Liver (tissue), 9 donors: Measurements from ENCODE around the gene ADM5. TPM values are rescaled to one million over a fixed set of nuclear protein-coding genes. Genes with fewer than 3 reads are reported as not detected.

Source experiments
- DNase-seq: peaks from one replicate; pipeline ENCODE4 v3.0.0-alpha.2; 2017; ENCODE audit warnings: low spot score
- H3K27ac ChIP-seq, 2 donors: one replicate each; pipeline ENCODE4 v1.7.0; 2013; ENCODE audit warnings: inconsistent platforms in 2 of 2, low read length in 2 of 2, control low read depth in 1 of 2, low read depth in 1 of 2, mild to moderate bottlenecking in 1 of 2
- H3K27me3 ChIP-seq, 4 donors: one replicate each; pipeline versions ENCODE4 v1.6.1 to v1.7.0; 2013; ENCODE audit warnings: low read length in 3 of 4, inconsistent platforms in 1 of 4, mild to moderate bottlenecking in 1 of 4, moderate library complexity in 1 of 4; ENCODE audit not compliant: control insufficient read depth in 4 of 4, insufficient read depth in 4 of 4
- H3K36me3 ChIP-seq, 4 donors: one replicate each; pipeline versions ENCODE4 v1.6.1 to v1.7.0; 2013; ENCODE audit warnings: low read length in 3 of 4, mild to moderate bottlenecking in 3 of 4, low read depth in 1 of 4, moderate library complexity in 1 of 4; ENCODE audit not compliant: control insufficient read depth in 4 of 4, insufficient read depth in 3 of 4
- H3K4me1 ChIP-seq, 4 donors: one replicate each; pipeline versions ENCODE4 v1.6.1 to v1.7.0; 2013; ENCODE audit warnings: low read length in 3 of 4, mild to moderate bottlenecking in 3 of 4, moderate library complexity in 1 of 4; ENCODE audit not compliant: control insufficient read depth in 4 of 4, insufficient read depth in 4 of 4
- H3K4me3 ChIP-seq, 3 donors: one replicate each; pipeline versions ENCODE4 v1.6.1 to v1.7.0; 2013; ENCODE audit warnings: low read length in 3 of 3, control low read depth in 1 of 3, low read depth in 1 of 3, mild to moderate bottlenecking in 1 of 3
- H3K9ac ChIP-seq, 2 donors: one replicate each; pipeline ENCODE4 v1.7.0; 2013; ENCODE audit warnings: low read length in 2 of 2, mild to moderate bottlenecking in 2 of 2, moderate library complexity in 2 of 2, control low read depth in 1 of 2, low read depth in 1 of 2
- H3K9me3 ChIP-seq, 4 donors: one replicate each; pipeline versions ENCODE4 v1.6.1 to v1.7.0; 2013; ENCODE audit warnings: low read length in 3 of 4; ENCODE audit not compliant: control insufficient read depth in 4 of 4
- ATF3 ChIP-seq: IDR thresholded peaks from 2 replicates; pipeline ENCODE4 v1.6.1; 2016; ENCODE audit warnings: antibody characterized with exemption
- CTCF ChIP-seq: fragments of 150-350 bp; IDR thresholded peaks from 2 replicates; pipeline ENCODE4 v1.5.1; 2017; ENCODE audit warnings: improper control_type of control experiment, low read depth, low read length; ENCODE audit not compliant: missing input control
- FOXA1 ChIP-seq: IDR thresholded peaks from 2 replicates; pipeline ENCODE4 v1.6.1; 2016; ENCODE audit warnings: antibody characterized with exemption
- GABPA ChIP-seq, 2 donors: IDR thresholded peaks in 1 of 2; conservative IDR thresholded peaks in 1 of 2; 2 replicates each; pipeline ENCODE4 v1.6.1; 2016; ENCODE audit warnings: antibody characterized with exemption in 2 of 2, mild to moderate bottlenecking in 1 of 2, moderate library complexity in 1 of 2
- HNF4G ChIP-seq: IDR thresholded peaks from 2 replicates; pipeline ENCODE4 v1.6.1; 2016; ENCODE audit warnings: antibody characterized with exemption
- REST ChIP-seq: IDR thresholded peaks from 2 replicates; pipeline ENCODE4 v1.6.1; 2016; ENCODE audit warnings: antibody characterized with exemption, mild to moderate bottlenecking
- RXRA ChIP-seq, 2 donors: IDR thresholded peaks; 2 replicates each; pipeline ENCODE4 v1.6.1; 2017 to 2018; ENCODE audit warnings: antibody characterized with exemption in 2 of 2, mild to moderate bottlenecking in 1 of 2
- SP1 ChIP-seq: IDR thresholded peaks from 2 replicates; pipeline ENCODE4 v1.6.1; 2018; ENCODE audit warnings: antibody characterized with exemption, mild to moderate bottlenecking
- TAF1 ChIP-seq: conservative IDR thresholded peaks from 2 replicates; pipeline ENCODE4 v1.6.1; 2016; ENCODE audit warnings: antibody characterized with exemption, mild to moderate bottlenecking
- YY1 ChIP-seq: IDR thresholded peaks from 2 replicates; pipeline ENCODE4 v1.6.1; 2016; ENCODE audit warnings: antibody characterized with exemption, mild to moderate bottlenecking
- ZBTB33 ChIP-seq: IDR thresholded peaks from 2 replicates; pipeline ENCODE4 v1.6.1; 2016; ENCODE audit warnings: antibody characterized with exemption
- WGBS: extraction: QIAGEN DNeasy Blood & Tissue Kit; methylation state at CpG from one replicate; pipeline ENCODE4 v1.1.7; 2013; 5-methylcytosine and 5-hydroxymethylcytosine counted together
- polyA plus RNA-seq, 2 donors: library from polyadenylated mRNA; stranded (reverse) in 1 of 2; unstranded in 1 of 2; fragments of 200-250 nt in 1 of 2; fragments of >200 nt in 1 of 2; fragmentation: Nextera tagmentation in 1 of 2; extraction: Ambion mirVana in 1 of 2; gene quantifications; one replicate each; pipeline versions ENCODE4 v1.2.1 to v1.2.3, GENCODE V29; 2013 to 2015
- total RNA-seq, 2 donors: library from RNA; depleted of rRNA; stranded (reverse); fragments of >200 nt; gene quantifications; one replicate each; pipeline ENCODE4 v1.2.3, GENCODE V29; 2014
- donor health status: healthy.
- donor health status: healthy.
- donor health status: healthy.
- donor health status: healthy.
- donor health status: healthy.

Gene ADM5
- total and polyA plus RNA-seq, 4 donors = 0.11 to 0.84 (median 0.26) TPM

- Histone ChIP-seq H3K36me3 (peaks cover 24 to 78% (median 37%) of the 10 kb centered on the region in 4 donors), H3K4me1 (no peaks in the 10 kb centered on the region), H3K9me3 (no peaks in the 10 kb centered on the region), H3K4me3 (no peak overlapping the region), H3K9ac (no peak overlapping the region), H3K27me3 (no peaks in the 10 kb centered on the region), H3K27ac (no peak overlapping the region)
- DNase-seq = no peak
- 92% methylated on average over 17 of the region's 17 CpGs for WGBS
- TF ChIP-seq GABPA (IDR thresholded peaks at IDR 0.05 in 1 of 2, conservative IDR thresholded peaks at IDR 0.05 in 1 of 2) (no peak), REST (no peak), CTCF (no peak), ZBTB33 (no peak), FOXA1 (no peak)
Measured at GRCh38 chr19:49656456-49657109, 32.8 kb upstream of the ADM5 start.

- H3K4me1 ChIP-seq = no peaks in the 10 kb centered on the region
- H3K9ac ChIP-seq = no peak overlapping the region
- no peaks in the 10 kb centered on the region for H3K9me3 ChIP-seq
- H3K36me3 ChIP-seq = peaks cover 29 to 85% (median 41%) of the 10 kb centered on the region in 4 donors
- WGBS = 93% methylated on average over 22 of the region's 22 CpGs
- no peak overlapping the region for H3K27ac ChIP-seq
- TF ChIP-seq RXRA (IDR thresholded peaks at IDR 0.05) (no peak), TAF1 (no peak), GABPA (IDR thresholded peaks at IDR 0.05 in 1 of 2, conservative IDR thresholded peaks at IDR 0.05 in 1 of 2) (no peak), YY1 (no peak), ATF3 (no peak), HNF4G (no peak), SP1 (no peak)
- H3K27me3 ChIP-seq = no peaks in the 10 kb centered on the region
- H3K4me3 ChIP-seq = no peak overlapping the region
- no peak for DNase-seq
Measured at GRCh38 chr19:49657493-49658138, 31.8 kb upstream of the ADM5 start.
